Measurements from ENCODE around the gene RPS8.
"Not testable (repeated sequence)": the region's sequence is repeated elsewhere in the genome, so short reads cannot be mapped to it uniquely, and the experiment has no call there.

The RPS8 gene

GRCh38 chr1:44808063-44808937 is 33.0 kb downstream of the RPS8 start, which contains the start of gene BTBD19:
Gene BTBD19 (plus strand): TSS chr1:44808523. CDS start chr1:44808821, 298 bp downstream.
- H3K4me3 ChIP-seq (ENCODE audit: control insufficient read depth, low read depth, low read length) = peak within 1 kb of the TSS; percentile 42

GRCh38 chr1:44808938-44809917 is 33.9 kb downstream of the RPS8 start:
- DNase-seq (ENCODE audit: low read depth) = peak; percentile 85
- H3K4me3 ChIP-seq (ENCODE audit: control insufficient read depth, low read depth, low read length) = peak overlapping the region; percentile 42
- TF ChIP-seq, protein P1, sequence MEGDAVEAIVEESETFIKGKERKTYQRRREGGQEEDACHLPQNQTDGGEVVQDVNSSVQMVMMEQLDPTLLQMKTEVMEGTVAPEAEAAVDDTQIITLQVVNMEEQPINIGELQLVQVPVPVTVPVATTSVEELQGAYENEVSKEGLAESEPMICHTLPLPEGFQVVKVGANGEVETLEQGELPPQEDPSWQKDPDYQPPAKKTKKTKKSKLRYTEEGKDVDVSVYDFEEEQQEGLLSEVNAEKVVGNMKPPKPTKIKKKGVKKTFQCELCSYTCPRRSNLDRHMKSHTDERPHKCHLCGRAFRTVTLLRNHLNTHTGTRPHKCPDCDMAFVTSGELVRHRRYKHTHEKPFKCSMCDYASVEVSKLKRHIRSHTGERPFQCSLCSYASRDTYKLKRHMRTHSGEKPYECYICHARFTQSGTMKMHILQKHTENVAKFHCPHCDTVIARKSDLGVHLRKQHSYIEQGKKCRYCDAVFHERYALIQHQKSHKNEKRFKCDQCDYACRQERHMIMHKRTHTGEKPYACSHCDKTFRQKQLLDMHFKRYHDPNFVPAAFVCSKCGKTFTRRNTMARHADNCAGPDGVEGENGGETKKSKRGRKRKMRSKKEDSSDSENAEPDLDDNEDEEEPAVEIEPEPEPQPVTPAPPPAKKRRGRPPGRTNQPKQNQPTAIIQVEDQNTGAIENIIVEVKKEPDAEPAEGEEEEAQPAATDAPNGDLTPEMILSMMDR (conservative IDR thresholded peaks at IDR 0.05; ENCODE audit: control insufficient read depth, insufficient read depth, low read depth, low read length) = peak; percentile 12

More at GRCh38 chr1:44808063-44808937, 33.0 kb downstream of the RPS8 start, which contains the start of gene BTBD19:
- TF ChIP-seq, protein P1 (conservative IDR thresholded peaks at IDR 0.05; ENCODE audit: control insufficient read depth, insufficient read depth, low read depth, low read length) = no peak
- peak; percentile 89 for DNase-seq (ENCODE audit: low read depth)

DNA sequence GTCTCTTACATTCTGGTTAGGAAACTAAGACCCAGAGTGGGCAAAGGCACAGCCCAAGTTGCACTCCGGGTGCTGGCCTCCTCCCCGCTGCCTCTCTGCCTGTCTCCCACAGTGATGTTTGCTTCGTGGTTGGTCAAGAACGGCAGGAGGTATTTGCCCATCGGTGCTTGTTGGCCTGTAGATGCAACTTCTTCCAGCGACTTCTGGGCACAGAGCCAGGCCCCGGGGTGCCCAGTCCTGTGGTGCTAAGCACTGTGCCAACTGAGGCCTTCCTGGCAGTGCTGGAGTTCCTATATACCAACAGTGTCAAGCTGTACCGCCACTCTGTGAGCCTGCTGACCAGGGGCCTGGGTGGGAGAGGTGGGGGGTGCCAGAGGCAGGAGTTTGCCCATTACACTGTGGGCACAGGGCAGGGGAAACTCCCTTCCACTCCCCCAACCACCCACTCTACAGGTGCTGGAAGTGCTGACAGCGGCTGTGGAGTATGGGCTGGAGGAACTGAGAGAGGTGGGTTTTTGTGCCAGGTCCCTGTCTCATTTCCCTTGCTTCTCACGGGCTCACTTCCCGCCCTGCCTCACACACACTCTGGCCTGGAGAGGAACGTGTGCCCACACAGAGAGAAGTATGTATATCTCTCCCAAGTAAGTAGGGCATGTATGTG is 34.9 kb downstream of the RPS8 start:
- no peak for DNase-seq (ENCODE audit: low read depth)
- H3K4me3 ChIP-seq (ENCODE audit: control insufficient read depth, low read depth, low read length) = no peak overlapping the region
- TF ChIP-seq, protein P1 (conservative IDR thresholded peaks at IDR 0.05; ENCODE audit: control insufficient read depth, insufficient read depth, low read depth, low read length) = no peak

DNA sequence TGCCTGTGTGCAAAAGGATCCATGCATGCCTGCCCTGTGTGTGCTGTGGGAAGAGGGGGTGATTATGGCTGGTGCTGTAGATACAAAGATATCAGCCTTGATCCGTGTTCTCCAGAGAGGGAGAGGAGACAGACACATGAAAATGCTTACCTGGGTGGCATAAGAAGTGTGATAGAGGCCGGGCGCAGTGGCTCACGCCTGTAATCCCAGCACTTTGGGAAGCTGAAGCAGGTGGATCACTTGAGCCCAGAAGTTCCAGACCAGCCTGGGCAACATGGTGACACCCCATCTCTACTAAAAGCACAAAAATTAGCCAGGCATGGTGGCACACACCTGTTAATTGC is 35.4 kb downstream of the RPS8 start:
- H3K4me3 ChIP-seq (ENCODE audit: control insufficient read depth, low read depth, low read length) = not testable (repeated sequence)

GRCh38 chr1:44811234-44811633 is 35.9 kb downstream of the RPS8 start:
- no peak overlapping the region for H3K4me3 ChIP-seq (ENCODE audit: control insufficient read depth, low read depth, low read length)
- TF ChIP-seq, protein P1 (conservative IDR thresholded peaks at IDR 0.05; ENCODE audit: control insufficient read depth, insufficient read depth, low read depth, low read length) = no peak
- no peak for DNase-seq (ENCODE audit: low read depth)

More for the DNA sequence above, 35.4 kb downstream of the RPS8 start:
- not testable (repeated sequence) for DNase-seq (ENCODE audit: low read depth)

DNA sequence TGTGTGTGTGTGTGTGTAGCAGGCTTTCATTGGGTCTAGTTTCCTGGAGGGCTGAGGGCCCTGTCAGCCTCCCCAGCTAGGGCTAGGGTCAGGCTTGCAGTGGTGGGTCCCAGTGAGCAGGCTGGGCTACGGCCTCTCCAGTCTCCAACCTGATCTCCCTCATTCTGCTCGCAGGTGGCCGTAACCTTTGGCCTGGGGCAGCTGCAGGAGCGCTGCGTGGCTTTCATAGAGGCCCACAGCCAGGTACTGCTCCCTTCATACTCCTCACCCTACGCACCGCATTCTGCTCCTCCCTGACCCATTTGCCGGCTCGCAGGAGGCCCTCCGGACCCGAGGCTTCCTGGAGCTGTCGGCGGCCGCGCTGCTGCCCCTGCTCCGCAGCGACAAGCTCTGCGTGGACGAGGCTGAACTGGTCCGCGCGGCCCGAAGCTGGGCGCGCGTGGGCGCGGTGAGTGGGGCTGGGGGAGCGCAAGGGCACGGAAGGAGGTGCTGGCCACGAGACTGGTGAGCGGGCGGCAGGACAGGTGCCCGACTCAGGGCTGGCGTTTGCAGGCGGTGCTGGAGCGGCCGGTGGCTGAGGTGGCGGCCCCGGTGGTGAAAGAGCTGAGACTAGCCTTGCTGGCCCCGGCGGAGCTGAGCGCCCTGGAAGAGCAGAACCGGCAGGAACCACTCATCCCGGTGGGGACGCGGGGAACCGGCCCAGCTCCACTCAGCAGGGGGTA is 37.6 kb downstream of the RPS8 start:
- no peak for DNase-seq (ENCODE audit: low read depth)
- H3K4me3 ChIP-seq (ENCODE audit: control insufficient read depth, low read depth, low read length) = peak overlapping the region; percentile 2
- TF ChIP-seq, protein P1 (conservative IDR thresholded peaks at IDR 0.05; ENCODE audit: control insufficient read depth, insufficient read depth, low read depth, low read length) = no peak

DNA sequence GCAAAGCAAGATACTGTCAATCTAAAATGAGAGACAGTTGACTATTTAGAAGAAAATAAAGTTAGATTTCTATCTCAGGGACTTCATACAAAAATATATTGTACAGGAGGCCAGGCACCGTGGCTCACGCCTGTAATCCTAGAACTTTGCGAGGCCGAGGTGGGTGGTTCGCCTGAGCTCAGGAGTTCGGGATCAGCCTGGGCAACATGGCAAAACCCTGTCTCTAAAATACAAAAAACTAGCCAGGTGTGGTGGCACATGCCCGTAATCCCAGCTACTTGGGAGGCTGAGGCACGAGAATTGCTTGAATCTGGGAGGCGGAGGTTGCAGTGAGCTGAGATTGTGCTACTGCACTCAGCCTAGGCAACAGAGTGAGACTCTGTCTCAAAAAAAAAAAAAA is 40.6 kb downstream of the RPS8 start:
- H3K4me3 ChIP-seq (ENCODE audit: control insufficient read depth, low read depth, low read length); DNase-seq (ENCODE audit: low read depth): not testable (repeated sequence)
